Coronary artery (tissue), 2 donors: ENCODE data around the gene SNCAIP.

Source experiments
- DNase-seq: peaks from one replicate; pipeline ENCODE4 v3.0.0-alpha.2; 2017; ENCODE audit warnings: low spot score
- H3K27ac ChIP-seq, 2 donors: fragments of 200-600 bp; sonication (generic); one replicate each; pipeline ENCODE4 v1.5.1; 2016 to 2019
- H3K4me3 ChIP-seq: fragments of 200-600 bp; sonication (generic); 2 replicates; pipeline ENCODE4 v1.5.1; 2016; ENCODE audit warnings: mild to moderate bottlenecking, moderate library complexity
- TF ChIP-seq, protein P1 (sequence below): fragments of 200-600 bp; sonication (generic); IDR thresholded peaks from one replicate; pipeline ENCODE4 v1.5.1; 2019; ENCODE audit warnings: antibody characterized with exemption

Gene SNCAIP

DNA sequence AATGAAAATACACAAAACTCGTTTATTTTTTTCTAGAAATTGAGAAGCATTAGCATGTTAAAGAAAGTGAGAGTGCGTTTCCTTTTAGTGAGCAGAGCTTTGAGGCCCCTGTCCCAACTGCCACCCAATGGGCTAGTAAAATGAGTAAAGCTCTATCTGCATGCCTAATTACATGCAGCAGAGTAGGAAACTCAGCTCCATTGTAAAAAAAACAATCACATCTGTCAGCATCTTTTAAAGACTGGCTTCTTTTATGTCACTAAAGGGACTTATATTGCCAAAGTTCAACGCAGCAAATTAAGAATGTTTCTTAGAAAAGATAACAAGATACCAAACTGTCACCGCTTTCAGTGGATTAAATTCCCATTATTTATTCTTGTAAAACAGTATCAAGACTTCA is 154.0 kb downstream of the SNCAIP start:
- Histone ChIP-seq H3K27ac (no peak overlapping the region), H3K4me3 (no peak overlapping the region)
- TF ChIP-seq, protein P1, sequence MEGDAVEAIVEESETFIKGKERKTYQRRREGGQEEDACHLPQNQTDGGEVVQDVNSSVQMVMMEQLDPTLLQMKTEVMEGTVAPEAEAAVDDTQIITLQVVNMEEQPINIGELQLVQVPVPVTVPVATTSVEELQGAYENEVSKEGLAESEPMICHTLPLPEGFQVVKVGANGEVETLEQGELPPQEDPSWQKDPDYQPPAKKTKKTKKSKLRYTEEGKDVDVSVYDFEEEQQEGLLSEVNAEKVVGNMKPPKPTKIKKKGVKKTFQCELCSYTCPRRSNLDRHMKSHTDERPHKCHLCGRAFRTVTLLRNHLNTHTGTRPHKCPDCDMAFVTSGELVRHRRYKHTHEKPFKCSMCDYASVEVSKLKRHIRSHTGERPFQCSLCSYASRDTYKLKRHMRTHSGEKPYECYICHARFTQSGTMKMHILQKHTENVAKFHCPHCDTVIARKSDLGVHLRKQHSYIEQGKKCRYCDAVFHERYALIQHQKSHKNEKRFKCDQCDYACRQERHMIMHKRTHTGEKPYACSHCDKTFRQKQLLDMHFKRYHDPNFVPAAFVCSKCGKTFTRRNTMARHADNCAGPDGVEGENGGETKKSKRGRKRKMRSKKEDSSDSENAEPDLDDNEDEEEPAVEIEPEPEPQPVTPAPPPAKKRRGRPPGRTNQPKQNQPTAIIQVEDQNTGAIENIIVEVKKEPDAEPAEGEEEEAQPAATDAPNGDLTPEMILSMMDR: no peak
- no peak for DNase-seq

DNA sequence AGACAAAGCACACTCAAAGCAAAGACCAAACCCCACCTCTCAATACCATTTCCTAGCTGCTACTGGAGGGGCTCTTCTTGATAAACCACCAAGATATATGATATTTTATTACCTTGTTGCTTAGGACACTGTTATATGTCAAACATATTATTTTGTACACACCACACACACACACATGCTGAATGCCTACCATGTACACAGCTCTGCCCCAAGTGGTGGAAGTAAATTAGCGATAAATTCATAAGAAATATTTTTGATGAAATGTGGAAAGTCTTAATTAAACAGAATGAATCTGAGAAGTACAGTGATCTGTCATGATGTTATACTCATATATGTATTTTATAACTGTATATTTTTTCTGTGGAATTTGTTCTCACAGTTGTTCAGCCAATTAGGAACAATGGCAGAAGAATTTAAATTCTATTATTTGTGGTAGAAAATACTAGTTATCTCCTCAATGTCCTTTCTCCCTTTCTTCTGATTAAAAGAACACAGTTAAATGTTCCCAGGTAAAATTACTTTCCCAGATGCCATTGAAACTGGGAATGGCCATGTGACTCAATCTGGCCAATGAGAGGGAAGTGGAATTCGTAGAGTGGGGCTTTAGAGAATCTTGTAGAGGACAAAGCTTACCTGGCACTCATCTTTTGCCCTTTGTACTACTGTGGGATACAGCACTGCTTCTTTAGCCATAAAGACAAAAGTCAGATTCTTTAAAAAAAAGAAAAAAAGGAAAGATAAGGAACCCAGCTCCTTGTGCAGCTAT is 156.5 kb downstream of the SNCAIP start:
- H3K27ac ChIP-seq: no peak overlapping the region

DNA sequence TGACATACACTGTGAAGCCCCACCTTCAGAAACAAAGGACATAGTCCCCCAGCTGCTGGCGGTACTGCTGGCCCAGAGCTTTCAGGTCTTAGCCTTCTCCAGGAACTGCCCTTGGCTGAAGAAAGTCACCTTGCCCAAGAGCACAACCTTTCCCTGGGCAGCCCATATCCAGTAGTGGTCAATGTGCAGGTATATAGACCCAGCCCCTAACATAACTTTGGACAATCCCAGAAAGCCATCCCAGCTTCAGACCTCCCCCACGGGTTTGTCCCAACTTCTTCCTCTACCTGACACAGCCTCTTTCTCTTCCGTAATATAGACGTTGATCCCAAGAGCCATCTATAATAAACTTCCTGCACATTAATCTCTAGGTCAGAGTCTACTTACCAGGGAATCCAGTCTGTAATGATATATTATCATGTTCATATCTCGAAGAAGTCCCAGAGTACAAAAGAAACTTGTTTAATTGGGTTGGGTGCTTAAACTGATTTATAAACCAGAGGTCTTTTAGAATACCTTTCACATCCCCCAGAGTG is 157.4 kb downstream of the SNCAIP start:
- no peak overlapping the region for H3K4me3 ChIP-seq
- DNase-seq: no peak
- TF ChIP-seq, protein P1: no peak
- H3K27ac ChIP-seq: no peak overlapping the region

More for the DNA sequence above, 156.5 kb downstream of the SNCAIP start:
- H3K4me3 ChIP-seq: no peak overlapping the region
- TF ChIP-seq, protein P1: no peak
- no peak for DNase-seq

DNA sequence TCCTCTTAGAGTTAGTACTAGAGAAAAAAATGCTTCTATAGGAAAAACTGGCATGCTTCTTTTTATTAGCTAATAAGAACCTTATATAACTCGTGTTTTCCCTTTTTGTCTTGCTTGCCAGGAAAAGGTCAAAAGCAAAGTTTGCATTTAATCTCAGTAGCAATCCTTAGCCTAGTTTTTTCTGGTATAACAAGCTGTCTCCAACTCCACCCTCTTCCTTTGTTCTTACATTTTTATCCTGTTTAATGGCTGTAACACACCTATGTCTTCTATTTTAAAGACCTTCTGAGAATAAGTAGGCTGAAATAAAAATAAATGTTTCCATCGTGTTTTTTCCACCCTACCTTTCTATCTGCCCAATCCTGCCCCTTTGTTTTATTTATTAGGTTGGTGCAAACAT is 158.3 kb downstream of the SNCAIP start:
- Histone ChIP-seq H3K4me3 (no peak overlapping the region), H3K27ac (no peak overlapping the region)
- no peak for DNase-seq
- TF ChIP-seq, protein P1: no peak

DNA sequence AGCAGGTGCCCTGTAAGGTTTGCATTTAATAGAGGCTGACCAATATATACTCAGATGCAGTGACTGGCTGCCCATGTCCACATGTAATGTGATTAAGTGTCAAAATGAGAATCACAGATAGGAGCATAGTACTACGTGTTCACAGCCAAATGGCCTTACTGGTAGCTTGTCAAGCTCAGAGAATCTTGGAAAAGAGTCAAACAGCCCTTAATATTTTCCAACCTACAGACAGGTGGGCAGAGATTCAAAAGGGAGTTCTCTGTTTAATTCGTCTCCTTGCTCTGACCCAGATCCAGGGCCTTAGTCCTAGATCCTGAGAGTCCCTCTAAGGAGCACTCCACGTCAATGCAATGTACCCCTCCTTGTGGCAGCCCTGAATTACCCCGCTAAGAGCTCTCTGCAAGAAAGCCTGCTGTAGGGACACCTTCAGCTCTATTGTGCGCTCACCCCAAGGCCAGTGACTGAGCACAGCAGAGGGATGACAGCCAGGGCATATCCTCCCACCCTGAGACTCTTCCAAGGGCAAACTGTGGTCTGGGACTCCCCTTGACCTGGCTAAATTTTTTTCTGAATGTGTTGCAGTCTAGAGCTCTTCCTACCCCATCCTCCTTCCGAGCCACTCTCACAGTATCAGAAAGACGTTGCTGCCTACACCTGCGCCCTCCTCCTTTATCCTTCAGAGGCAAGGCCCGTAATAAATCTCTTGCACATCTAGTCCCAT is 159.2 kb downstream of the SNCAIP start:
- Histone ChIP-seq H3K4me3 (no peak overlapping the region), H3K27ac (no peak overlapping the region)
- DNase-seq: no peak
- TF ChIP-seq, protein P1: no peak

DNA sequence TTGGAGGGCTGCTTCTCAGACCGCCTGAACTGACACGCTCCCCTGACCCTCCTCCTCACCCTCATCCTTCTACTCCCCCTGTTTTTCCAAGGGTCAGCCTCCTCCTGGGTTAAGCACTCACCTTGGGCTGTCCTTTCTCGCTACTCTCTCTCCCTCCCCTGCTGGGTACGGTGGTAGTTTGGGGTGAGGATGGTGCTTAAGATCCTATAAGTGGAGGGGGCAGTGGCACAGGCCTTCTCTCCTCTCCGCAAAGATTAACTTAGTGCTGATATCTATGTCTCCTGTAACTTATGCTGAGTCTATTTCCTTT is 159.7 kb downstream of the SNCAIP start:
- Histone ChIP-seq H3K4me3 (no peak overlapping the region), H3K27ac (no peak overlapping the region)
- no peak for DNase-seq
- TF ChIP-seq, protein P1: no peak
